GM19467 (cell line): Measurements from ENCODE around the gene RECQL5.

Experiments
- ATAC-seq: cut with Tn5 transposase; IDR thresholded peaks from one replicate; pipeline ENCODE4 v1.9.1; 2021; ENCODE audit warnings: mild to moderate bottlenecking, moderate library complexity; ENCODE audit not compliant: unreplicated experiment

RECQL5 gene

DNA sequence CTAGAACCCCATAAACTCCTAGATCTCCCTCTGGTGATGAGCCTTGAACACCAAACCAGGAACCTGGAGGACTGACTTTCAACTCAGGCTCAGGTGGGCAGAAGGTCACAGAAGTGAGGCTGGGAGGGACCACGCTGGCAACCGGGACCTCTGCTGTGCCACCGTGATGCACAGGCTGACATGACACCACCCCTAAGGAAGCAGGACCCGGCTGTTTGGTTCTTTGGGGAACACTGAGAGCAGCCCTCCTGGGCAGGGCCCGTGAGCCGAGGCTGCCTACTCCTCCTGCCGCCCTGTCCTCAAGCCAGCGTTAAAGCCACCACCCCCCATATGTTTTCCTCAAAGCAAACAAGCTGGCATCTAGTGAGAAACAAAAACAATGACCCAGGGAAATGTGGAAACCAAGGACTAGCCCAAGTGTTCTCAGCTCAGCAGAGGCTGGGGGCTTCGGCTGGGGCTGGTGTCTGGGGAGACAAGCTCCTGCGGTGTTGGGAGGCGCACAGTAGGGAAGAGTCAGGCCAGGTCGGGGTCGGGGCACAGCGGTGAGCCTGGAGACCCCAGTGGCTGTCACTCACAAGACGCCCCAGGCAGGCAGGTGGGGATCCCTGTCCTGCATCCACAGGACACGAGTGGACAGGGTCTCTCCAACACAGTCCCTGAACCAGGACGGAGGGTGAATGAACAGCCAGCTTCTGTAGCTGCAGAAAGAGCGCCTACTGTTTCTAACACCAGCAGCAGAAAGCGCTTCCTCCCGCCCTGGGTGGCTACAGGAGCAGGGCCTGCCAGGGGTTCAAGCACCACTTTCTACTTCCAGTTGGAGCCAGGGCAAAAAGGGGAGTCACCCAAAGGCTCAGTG, 32.0 kb downstream of the RECQL5 start:
- no peak for ATAC-seq

DNA sequence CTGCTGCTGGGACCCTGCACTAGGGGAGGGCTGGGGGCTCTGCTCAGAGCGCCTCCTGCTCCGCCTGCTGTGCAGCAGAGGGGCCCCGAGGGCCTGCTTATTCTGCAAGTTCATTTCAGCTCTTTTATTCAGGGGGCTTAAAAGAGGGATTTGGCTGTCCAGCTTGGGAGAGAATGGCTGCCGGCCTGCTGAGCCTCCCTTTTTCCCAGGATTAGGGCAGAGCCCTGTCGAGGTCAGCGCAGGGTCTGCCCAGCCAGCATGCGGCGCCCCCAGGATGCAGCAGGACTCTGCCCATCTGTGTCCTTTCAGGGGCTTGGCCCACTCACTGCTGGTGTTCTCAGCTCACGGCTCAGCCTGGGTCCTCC, 32.6 kb downstream of the RECQL5 start:
- ATAC-seq = no peak

DNA sequence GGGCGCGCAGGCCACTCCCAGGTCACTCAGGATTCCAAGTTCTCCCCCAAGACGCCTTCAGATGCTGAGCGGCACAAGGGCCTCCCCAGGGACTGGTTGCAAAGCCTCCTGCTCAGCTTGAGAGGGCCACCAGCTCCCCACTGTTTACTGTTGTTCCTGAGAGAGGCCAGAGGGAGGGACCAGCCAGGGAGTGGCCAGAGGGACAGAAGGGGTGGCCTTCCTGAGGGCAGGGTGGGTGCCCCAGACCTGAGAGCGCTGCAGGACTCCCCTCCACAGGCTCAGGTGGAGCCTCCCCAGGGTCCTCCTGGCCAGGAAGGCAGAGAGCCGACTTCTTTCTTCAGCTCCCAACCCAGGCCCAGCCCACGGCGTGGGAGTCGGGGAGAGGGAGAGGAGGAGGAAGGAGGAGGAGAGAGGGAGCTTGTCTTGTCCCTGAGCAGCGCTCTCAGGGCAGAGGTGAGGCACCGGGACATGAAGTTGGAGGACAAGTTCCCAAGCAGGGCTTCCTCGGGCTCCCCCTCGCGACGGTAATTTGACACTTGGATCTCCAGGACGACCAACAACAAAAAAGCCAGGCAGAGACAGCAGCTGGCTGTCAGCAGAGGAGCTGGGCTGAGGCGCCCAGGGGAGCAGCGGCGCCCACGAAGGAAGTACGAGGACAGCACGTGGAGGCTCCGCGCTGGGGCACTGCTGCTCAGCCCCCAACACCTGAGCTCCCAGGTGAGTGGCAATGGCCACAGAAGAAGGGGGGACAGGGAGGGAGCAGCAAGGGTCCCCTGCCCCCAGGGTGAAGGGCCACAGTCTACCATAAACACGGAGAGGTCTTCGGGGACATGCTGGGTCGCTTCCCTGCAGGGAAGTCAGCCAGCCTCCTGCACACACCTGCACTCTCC, 33.2 kb downstream of the RECQL5 start:
- ATAC-seq = no peak

DNA sequence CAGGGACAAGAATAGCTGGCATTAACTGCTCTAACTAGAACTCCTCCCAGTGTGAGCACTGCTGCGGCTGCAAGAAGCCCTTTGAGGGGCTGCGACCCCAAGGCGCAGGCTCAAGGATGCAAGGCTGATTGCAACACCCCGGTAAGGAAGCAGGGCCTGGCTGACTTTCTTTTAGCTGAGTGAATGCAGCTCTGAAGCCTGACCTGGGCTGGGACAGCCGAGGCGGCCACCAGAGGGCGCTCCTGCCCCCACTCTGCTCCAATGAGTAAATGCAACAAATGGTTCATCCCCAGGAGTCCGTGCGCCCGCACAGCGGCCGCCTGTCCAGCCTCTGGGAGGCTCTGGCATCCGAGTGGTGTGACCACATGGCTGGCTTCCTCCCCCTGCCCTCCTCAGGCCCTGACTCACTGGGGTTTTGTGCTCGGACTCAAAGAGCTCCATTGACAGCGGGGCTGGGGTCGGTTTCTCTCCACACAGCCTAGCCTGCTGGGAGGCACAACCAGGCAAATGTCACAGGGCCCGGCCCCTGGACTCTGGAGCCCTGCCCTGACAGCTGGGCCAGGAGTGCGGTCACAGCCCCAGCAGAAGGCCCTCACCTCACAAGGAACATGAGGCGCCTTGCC, 34.0 kb downstream of the RECQL5 start, which contains the start of gene SMIM5:
Gene SMIM5 (plus strand): TSS at position 572 of the 623 bp plus-strand sequence. CDS start 6,768 bp downstream, outside the sequence.
- ATAC-seq = peak; percentile 55

DNA sequence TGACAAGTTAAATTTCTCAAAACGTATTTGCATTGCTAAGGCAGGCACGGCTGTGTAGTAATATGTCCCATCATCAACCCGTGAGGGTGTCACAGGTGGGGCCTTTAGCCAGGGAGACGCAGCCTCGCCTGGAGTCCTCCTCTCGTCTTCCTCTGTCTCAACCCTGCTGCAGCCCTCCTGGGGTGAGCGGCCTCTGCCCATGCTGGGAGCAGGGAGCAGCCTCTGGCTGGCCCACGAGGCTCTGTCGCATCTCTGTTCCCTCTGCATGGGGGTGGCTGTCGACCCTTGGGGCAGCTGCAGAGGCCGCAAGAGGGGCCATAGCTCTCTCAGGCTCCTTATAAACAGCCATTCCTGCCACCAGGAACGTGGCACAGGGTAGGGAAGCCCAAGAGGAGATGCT, 34.5 kb downstream of the RECQL5 start:
- ATAC-seq = no peak

DNA sequence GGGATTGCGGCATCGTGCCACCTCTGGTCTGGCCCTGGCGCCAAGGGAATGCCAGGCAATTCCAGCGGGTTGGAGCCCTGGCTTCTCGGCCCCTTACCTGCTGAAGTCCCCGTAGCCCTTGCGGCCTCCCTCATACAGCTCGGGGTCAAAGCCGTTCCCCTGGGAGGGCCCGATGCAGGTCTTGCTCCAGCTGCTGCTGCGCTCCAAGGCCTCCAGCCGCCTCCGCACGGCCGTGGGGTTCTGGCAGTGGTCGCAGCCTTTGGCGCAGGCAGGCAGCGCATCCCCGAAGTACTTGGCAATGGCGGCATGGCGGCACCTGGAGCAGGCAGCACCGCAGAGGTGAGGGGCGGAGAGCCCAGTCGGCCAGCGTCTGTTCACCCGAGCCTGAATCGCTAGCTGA, 35.6 kb downstream of the RECQL5 start:
- no peak for ATAC-seq

DNA sequence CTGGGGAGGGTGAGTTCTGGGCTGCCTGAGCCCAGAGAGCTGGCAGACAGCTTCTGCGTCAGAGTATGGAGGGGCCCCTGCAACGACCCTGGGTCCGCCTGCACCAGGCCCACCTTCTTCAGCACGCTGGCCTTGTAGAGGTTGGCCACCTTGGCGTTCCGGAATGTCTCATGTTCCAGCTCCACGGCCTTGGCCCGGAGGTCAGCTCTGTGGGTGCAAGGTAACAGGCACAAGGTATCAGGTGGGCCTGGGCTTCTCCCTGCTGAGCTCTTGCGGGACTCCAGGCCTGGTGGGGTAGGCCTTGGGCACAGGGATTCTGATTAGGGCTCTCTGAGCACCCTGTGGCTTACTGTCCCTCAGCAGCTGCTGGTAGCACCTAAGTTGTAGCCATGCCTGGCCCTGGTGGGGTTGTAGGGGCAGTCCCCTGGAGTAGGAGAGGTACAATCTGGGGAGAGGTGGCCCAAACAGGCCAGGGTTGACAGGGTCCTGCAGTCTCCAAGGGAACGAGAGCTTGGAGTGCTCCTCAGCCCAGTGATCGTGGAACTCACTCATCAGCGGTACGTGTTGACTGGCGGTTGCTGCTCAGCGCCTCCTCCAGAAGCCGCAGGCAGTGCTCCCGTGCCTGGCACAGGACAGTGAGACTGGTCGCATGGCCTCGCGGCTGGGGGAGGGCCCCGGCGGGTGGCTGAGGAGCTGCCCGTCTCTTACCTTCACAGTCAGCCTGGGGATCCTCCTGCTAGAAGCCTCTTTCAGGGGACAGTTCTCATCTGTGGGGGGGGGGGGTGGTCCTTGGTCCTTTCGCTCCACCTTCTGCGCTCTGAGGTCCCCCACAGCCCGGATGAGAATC, 36.7 kb downstream of the RECQL5 start:
- ATAC-seq = no peak

DNA sequence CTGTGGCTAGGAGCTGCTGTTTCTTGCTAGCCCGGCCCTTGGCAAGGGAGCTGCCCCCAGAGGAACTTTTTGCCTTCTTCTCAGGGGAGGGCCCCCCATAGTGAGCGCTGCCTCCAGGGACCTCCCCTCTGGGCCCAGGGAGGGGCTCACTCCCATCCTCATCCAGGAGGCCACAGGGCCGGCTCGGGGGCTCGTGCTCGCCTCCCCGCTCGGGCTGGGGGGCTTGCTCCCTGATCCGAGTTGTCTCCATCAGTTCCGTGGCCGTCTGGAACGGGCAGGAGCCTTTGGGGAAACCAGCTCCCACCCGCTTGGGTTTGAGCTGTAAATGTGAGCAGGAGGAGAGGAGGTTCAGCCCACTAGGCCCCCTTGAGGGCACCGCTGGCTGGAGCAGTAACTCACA, 37.8 kb downstream of the RECQL5 start:
- no peak for ATAC-seq

DNA sequence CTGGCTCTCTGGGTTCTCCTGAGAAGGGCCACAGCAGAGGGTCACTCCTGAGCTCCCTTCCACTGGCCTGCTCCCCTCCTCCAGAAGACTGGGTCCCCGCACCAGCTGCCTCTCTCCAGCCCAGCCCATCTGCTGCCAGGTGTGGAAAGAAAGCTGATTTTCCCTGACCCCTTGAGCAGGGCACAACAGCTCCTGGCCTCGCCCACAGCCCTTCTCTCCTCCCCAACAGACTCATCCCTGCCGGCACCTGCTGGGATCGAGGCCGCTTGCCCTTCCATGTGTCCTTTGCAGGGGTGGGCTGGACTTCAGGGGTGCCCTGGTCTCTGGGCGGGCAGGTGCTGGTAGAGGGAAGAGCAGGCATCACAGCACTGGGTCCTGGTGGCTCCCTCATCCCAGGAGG, 38.5 kb downstream of the RECQL5 start:
- no peak for ATAC-seq

DNA sequence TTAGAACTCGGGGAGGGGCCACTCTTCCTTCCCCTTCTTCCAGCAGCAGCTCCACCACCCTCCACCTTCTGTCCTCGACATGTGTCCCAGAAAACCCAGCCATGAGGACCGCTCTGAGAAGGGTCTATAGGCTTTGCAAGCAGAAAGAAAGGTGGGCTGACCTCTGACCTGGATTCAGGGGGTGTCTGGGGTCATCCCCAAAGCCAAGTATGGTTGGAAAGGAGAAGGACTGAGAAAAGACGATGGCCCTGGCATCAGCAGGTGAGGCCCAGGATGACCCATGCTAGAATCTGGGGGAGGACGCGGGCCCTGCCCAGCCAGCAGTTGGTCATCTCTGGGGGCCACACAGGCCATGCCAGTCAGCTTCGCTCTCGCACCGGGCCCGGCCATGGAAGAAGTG, 39.9 kb downstream of the RECQL5 start:
- ATAC-seq = no peak

DNA sequence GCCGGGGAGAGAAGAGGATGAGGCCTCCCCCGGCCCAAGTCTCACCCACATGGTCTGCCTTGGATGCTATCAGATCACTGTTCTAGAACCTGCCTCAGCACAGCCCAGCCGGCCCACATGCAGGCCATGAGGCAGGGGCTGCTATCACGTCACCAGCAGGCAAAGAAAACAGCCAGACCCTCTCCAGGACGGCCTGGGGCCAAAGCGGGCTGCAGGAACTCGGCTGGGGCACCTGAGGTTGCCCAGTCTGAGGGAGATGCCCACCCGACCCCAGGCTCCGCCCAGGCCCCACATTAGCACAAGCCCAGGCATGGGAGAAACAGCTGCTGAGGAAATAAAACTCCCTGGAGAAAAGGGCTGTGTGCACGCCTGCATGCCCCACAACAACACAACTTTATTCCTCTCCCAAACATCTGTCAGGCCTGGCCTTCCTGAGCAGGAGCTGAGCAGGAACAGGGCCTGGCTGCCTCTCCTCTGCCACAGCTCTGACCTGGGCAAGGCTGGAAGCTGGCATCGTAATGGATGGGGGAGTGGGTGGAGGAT, 40.4 kb downstream of the RECQL5 start:
- ATAC-seq = no peak

DNA sequence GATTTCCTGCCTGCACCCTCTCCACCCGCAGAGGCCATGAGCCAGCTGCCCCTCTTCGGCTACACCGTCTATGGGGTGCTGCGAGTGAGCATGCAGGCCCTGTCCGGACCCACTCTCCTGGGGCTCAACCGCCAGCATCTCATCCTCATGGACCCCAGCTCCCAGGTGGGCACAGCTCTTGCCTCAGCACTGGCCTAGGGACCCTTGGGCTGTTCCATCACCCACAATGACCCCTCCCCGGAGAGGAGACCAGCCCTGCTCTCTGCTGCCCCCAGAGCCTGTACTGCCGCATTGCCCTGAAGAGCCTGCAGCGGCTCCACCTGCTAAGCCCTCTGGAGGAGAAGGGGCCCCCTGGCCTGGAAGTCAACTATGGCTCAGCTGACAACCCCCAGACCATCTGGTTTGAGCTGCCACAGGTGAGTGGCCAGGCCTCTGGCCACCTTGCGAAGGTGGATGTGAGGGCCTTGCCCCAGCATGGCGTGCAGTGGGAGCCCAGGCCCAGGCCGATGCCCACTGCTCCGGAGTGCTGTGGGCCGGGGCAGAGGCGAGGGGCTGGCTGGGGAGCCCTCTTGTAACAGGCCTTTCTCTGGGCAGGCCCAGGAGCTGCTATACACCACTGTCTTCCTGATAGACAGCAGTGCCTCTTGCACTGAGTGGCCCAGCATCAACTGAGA, 41.0 kb downstream of the RECQL5 start:
- no peak for ATAC-seq

DNA sequence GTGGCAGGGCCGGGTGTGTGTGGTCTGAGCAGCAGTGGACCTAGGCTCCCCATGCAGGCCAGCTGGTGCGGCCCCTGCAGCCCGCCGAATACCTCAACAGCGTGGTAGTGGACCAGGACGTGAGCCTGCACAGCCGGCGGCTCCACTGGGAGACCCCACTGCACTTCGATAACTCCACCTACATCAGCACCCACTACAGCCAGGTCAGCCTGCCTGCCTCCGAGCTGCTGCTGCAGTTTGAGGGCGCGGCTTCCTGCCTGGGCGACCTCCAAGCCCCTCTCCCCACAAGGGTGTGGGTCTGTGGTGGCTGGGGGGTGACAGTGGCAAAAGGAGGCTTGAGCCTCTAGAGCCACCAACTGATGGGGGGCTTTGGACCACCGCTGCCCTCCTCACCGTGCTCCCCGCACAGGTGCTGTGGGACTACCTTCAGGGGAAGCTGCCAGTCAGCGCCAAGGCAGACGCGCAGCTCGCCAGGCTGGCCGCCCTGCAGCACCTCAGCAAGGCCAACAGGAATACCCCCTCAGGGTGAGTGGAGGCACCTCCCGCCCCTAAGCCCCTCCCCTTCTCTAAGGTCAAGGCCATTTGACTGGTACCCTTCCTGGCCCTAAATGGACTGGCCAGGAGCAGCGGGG, 42.1 kb downstream of the RECQL5 start:
- ATAC-seq = no peak

DNA sequence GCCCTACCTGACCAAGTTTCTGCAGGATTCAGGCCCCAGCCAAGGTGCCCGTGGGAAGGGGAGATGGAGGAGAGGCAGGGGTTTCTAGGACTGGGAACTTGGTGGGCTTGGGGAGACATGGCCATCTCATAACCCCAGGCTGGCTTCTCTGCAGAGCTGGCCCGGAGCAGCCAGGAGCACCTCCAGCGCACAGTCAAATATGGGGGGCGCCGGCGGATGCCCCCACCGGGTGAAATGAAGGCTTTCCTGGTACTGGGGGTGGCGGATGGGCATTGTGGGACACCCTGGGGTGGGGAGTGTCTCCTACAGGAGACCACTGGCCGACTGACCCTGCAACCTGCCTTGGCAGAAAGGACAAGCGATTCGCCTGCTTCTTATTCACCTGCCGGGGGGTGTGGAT, 42.9 kb downstream of the RECQL5 start:
- ATAC-seq = no peak

DNA sequence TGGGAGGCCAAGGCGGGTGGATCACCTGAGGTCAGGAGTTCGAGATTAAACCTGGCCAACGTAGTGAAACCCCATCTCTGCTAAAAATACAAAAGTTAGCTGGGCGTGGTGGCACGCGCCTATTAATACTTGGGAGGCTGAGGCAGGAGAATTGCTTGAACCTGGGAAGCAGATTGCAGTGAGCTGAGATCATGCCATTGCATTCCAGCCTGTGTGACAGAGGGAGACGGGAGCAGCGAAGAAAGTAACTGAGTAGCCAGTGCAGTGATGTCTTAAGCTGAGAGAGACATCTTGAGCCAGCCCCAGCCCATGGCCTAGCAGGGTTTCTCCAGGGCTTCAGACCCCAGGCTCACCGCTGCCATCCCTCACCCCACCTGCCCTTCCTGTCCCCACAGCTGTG, 43.6 kb downstream of the RECQL5 start:
- ATAC-seq = no peak

DNA sequence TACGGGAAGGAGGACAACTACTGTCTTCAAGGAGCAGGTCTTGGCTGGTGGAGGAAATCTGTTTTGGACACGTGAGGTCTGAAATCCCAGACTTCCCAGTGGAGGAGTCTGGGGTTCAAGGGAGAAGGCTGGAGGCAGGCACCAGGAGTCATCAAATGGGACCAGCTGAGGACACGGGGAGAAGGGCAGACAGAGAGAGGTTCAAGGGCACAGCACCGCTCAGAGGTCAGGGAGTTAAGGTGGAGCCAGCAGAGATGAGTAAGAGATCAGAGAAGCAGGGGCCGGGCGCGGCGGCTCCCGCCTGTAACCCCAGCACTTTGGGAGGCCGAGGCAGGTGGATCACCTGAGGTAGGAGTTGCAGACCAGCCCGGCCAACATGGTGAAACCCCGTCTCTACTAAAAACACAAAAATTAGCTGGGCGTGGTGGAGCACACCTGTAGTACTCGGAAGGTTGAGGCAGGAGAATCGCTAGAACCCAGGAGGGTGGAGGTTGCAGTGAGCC, 44.1 kb downstream of the RECQL5 start:
- ATAC-seq = no peak

DNA sequence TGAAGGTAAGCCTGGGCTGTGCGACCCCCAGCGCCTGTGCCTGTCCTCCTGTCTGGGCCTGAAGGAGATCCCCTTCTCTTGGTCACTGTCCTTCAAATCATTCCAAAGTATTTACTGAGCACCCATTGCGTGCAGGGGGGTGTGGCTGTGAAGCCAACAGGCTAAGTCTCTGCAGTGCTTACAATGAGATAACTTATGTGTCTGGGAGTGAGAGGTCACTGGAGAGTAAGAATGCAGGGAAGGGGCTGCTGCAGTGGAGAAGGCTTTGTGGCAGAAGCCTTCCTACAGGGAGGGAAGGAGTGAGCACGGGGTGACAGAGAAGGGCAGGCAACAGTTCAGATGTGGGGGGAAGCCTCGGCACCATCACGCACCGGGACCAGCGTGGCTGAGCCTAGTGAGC, 44.9 kb downstream of the RECQL5 start:
- no peak for ATAC-seq

DNA sequence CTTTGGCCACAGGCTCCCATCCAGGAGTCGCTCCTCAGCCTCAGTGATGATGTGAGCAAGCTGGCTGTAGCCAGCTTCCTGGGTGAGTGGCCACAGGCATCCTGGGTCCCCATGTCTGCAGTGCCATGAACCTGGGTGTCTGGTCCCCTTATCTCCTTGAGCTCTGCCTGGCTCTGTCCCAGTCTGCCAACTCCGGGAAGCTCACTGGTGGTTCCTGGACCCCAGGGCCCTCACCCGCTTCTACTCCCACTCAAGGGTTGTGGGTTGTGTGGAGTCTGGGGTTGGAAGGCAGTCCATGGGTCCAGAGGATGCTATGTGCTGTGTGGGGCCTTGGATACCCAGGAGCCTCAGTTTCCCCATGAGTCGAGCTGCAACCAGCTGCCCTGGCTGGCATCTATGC, 45.5 kb downstream of the RECQL5 start:
- no peak for ATAC-seq
